HG03342 (cell line): ENCODE measurements around the gene SLC22A4.

Experiments used
- ATAC-seq: cut with Tn5 transposase; IDR thresholded peaks from one replicate; pipeline ENCODE4 v1.9.1; 2021; ENCODE audit warnings: mild to moderate bottlenecking, moderate library complexity; ENCODE audit not compliant: unreplicated experiment

Gene SLC22A4

GRCh38 chr5:132293992-132294727 lies at the start of gene SLC22A4:
TSS of gene SLC22A4 (plus strand) at chr5:132294394. CDS start at chr5:132294617, 223 bp downstream.
- ATAC-seq: peak; percentile 65

- no peak for ATAC-seq
Measured at GRCh38 chr5:132245593-132245992, 48.6 kb upstream of the SLC22A4 start.

DNA sequence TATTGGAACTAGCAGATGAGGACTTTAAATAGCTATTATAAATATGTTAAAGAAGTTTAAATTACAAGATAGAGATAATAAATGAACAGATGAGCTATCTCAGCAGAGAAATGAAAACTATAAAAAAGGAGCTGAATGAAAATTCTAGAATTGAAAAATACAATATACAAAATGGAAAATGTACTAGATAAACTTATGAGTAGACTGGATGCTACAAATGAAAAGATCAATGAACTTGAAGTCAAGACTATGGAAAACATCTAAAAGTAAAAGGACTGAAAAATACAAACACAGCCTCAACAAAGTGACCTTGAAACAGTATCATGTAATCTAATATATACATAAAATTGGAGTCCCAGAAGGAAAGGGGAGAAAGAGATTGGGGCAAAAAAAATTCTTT lies 47.4 kb upstream of the SLC22A4 start:
- ATAC-seq: no peak

- ATAC-seq: no peak
Measured at GRCh38 chr5:132250547-132250946, 43.6 kb upstream of the SLC22A4 start.

DNA sequence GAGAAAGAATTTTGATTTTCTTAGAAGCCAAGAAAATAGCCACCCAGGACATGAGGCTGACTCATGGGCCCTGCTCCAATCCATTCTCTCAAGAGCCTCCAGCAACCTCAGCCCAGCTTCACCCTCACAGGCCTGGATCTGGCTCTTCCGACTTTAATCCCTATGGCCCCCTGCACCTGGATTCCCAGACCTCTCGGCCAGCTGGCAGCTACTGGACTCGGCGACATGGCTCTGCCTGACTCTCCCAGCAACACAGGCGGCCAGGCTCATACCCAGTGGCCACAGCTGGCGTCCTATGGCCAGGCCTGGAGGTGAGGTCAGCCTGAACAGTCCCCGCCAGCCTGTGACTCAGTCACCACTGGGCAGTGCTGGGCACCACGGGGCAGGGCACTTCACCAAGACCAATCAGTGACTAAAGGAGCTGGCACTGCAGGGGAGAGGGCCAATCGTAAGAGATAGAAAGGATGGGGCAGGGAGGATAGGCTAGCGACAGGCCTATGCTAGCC lies 42.9 kb upstream of the SLC22A4 start:
- no peak for ATAC-seq

DNA sequence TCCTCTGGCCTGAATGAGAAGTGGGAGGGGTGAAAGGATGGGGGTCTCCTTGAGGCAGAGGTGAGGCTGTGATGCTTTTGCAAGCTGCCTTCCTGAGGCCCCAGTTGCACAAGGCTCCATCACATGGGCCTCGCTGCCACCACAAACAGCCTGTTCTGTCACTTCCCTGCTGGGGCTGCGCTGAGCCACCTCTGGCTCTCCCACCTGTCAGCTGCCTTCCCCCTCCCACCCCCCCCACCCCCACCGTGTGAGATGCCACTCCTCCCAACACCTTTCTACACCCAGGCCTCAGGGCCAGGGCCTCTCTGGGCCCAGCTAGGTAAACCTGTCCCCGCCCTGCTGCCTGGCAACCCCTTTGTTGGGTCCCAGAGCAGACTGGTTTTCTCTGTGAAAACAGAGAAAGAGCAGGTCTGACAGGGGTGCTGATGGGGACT lies 41.2 kb upstream of the SLC22A4 start:
- ATAC-seq: no peak

- no peak for ATAC-seq
Measured at GRCh38 chr5:132253452-132254320, 40.5 kb upstream of the SLC22A4 start.

GRCh38 chr5:132254321-132254977 lies 39.7 kb upstream of the SLC22A4 start:
- no peak for ATAC-seq

- no peak for ATAC-seq
Measured at GRCh38 chr5:132256086-132256782, 38.0 kb upstream of the SLC22A4 start.

DNA sequence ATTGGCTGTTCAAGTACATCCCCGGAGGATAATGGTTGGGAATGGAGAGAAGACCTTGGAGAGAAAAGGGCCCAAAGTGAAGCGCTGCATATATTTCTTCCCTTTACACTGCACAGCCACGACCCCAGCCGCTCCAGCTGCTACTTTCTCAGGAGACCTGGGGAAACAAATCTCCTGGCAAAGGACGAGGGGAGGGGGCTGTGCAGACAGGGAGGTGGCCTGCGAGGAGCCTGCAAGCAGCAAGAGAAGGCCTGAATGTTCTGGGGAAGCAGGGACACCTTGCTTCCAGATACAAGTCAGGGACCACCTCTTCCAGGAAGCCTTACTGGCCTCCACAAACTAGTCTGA lies 37.4 kb upstream of the SLC22A4 start:
- ATAC-seq: no peak

- ATAC-seq: no peak
Measured at GRCh38 chr5:132257131-132258101, 36.8 kb upstream of the SLC22A4 start, which contains the start of gene PDLIM4. TSS of gene PDLIM4 (plus strand) at chr5:132257696. CDS start at chr5:132257735, 39 bp downstream.

DNA sequence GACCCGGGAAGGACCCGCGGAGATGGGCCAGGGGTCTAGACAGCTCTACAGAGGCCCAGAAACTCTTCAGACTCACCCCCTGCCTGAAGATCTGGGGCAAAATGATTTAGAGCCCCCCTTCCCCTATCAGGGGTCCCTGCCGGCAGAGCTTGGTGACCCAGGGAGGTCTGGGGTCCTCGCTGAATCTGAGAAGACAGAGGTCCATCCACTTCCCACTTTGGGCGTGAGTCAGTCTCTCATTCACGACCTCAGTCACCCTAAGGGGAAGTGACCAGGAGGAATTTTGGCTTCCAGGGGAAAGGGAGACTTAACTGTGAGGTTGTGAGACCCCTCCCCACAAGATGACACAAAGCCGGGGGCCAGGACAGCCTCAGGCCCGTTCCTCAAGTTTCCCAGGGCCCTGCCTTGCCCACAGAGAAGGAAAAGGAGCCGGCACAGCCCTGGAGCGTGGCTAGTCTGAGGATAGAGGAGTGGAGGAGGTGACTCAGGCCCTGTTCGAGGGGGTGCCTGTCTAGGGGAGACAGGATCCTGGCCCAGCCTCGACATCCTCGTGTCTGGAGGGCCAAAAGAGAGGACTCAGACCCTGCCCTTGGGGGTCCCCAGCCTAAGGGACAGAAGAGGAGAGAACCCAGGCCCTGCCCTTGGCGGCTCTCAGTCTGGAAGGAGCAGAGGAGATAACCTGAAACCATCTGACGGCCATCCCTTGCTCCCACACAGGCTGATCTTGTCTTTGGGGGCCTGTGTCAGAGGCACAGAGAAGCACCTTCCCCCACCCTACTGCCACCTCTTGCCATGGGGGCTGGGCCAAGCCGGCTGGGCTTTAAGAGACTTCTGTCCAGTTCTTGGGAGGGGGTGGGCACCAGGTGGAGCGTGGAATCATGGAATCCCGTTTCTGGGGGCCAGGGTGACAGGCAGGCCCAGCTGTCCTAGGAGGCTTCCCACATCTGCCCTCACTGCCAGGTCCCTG lies 35.8 kb upstream of the SLC22A4 start:
- ATAC-seq: no peak

DNA sequence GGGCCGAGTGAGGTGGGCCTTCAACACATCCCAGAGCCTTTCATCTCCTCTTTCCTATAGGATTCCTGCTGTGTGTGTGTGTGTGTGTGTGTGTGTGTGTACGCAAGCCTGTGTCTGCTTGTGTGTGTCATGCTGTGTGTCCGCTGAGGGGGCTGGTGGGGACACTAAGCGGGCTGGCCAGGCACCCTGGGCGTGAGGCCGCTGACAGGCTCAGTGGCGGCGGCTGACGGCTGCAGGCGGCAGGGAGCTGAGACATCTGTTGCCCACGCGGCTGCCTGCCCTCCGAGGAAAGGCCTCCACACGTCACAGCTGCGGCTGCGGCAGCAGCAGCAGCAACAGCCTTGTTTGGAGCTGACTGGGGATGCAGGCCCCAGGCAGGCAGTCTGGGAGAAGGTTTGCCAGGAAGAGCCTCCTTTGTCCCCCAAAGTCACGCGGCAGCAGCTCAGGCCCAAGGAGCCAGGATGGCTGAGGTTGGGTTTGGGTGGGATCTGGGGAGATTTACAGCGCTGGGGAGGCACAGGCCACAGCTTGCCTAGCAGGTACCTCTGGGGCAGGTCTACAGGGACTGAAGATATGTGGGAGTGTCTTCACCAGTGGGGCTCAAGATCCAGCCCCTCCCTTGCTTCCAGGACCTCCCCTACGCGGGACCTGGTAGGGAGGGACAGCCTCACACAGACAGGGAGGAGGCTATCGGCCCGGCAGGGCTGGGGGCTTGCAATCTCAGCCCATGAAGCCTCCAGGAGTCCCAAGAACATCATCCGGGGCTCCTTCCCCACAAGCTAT lies 34.9 kb upstream of the SLC22A4 start:
- no peak for ATAC-seq

DNA sequence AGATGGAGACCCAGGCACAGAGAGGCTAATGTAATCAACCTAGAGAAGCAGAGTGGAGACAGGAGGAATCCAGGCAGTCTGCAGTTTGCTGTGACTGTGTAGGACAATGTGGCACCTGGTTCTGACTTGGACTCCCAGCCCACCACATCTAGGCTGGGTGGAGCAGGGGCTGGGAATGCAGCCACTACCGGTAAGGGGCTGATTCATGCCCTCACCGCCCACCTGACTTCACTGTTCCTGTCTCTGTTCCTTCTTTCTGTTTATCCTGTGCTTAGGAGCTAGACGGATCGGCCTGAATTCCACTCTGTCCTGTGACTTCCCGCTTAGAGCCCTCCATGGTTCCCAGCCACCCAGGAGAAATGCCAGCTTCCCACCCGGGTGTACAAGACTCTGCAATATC lies 34.1 kb upstream of the SLC22A4 start:
- no peak for ATAC-seq

- peak; percentile 58 for ATAC-seq
Measured at GRCh38 chr5:132260714-132261551, 33.3 kb upstream of the SLC22A4 start.
